Smooth muscle cell (in vitro differentiated cells): ENCODE data around the gene ZFP36L2. TPM values are rescaled to one million over a fixed set of nuclear protein-coding genes. Genes with fewer than 3 reads are reported as not detected.

Experiments
- DNase-seq: peaks from one replicate; lab custom pipeline; 2025; ENCODE audit not compliant: unreplicated experiment; lab: John Stamatoyannopoulos, UW
- H2AFZ ChIP-seq: fragments of 200-600 bp; sonication (generic); 2 replicates; pipeline ENCODE4 v1.6.0; 2016; ENCODE audit warnings: antibody characterized with exemption, low read depth, mild to moderate bottlenecking
- H3F3A ChIP-seq: fragments of 200-600 bp; sonication (generic); 2 replicates; pipeline ENCODE4 v1.6.0; 2017; ENCODE audit warnings: antibody characterized with exemption, low read depth
- H3K27ac ChIP-seq: fragments of 200-600 bp; sonication (generic); 2 replicates; pipeline ENCODE4 v1.5.1; 2016; ENCODE audit warnings: low read depth, mild to moderate bottlenecking
- H3K27me3 ChIP-seq: fragments of 200-600 bp; sonication (generic); 2 replicates; pipeline ENCODE4 v1.6.1; 2016; ENCODE audit warnings: low read depth, mild to moderate bottlenecking
- H3K36me3 ChIP-seq: fragments of 200-600 bp; sonication (generic); 2 replicates; pipeline ENCODE4 v1.5.1; 2016; ENCODE audit warnings: low read depth
- H3K4me1 ChIP-seq: fragments of 200-600 bp; sonication (generic); 2 replicates; pipeline ENCODE4 v1.5.1; 2016; ENCODE audit warnings: low read depth
- H3K4me2 ChIP-seq: fragments of 200-600 bp; sonication (generic); 2 replicates; pipeline ENCODE4 v1.6.0; 2016; ENCODE audit warnings: mild to moderate bottlenecking
- H3K4me3 ChIP-seq: fragments of 200-600 bp; sonication (generic); 2 replicates; pipeline ENCODE4 v1.5.1; 2016; ENCODE audit warnings: mild to moderate bottlenecking
- H3K79me2 ChIP-seq: fragments of 200-600 bp; sonication (generic); 2 replicates; pipeline ENCODE4 v1.6.0; 2016; ENCODE audit warnings: low read depth, mild to moderate bottlenecking
- H3K9ac ChIP-seq: fragments of 200-600 bp; sonication (generic); 2 replicates; pipeline ENCODE4 v1.6.0; 2016; ENCODE audit warnings: low read depth
- H3K9me3 ChIP-seq: fragments of 200-600 bp; sonication (generic); replicated peaks from 2 replicates; pipeline ENCODE4 v1.5.1; 2016; ENCODE audit warnings: low read depth
- H4K20me1 ChIP-seq: fragments of 200-600 bp; sonication (generic); 2 replicates; pipeline ENCODE4 v1.6.0; 2016; ENCODE audit warnings: low read depth
- WGBS: methylation state at CpG from one replicate; pipeline ENCODE4 v1.1.7; 2016; ENCODE audit warnings: low lambda C conversion rate; 5-methylcytosine and 5-hydroxymethylcytosine counted together
- polyA plus RNA-seq: library from polyadenylated mRNA; unstranded; fragments of >200 nt; fragmentation: Nextera tagmentation; extraction: Ambion mirVana; gene quantifications from 2 replicates; pipeline ENCODE4 v1.2.1, GENCODE V29; 2016
- total RNA-seq: library from RNA; depleted of rRNA; stranded (reverse); fragments of >200 nt; gene quantifications from 2 replicates; pipeline ENCODE4 v1.2.3, GENCODE V29; 2014
- TF ChIP-seq, protein P1 (sequence below): fragments of 200-600 bp; sonication (generic); IDR thresholded peaks from 2 replicates; pipeline ENCODE4 v1.5.1; 2017; ENCODE audit warnings: borderline replicate concordance, mild to moderate bottlenecking, antibody characterized with exemption; ENCODE audit not compliant: insufficient read depth, poor library complexity, severe bottlenecking

ZFP36L2 gene
- total and polyA plus RNA-seq, 2 experiments from 2014 or later = 7.1 to 25.8 TPM

DNA sequence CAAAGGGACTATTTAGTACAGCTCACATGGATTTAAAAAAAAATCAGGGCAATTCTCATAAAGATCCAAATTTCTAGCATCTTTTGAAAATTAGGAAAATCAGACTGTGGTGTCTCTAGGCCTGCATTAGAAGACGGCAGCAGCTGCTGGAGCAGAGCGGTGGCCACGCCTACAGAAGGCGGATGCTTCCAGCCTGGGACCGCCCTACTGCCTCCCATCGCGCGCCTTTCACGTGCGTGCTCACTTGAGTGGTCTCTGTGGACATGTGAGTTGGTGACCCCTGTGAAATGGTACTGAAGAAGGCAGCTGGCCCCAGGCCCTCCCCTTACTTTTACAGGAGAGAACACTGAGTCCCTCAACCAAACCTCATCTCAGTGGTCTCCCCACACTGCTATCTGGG, 15.2 kb upstream of the ZFP36L2 start:
- TF ChIP-seq, protein P1, sequence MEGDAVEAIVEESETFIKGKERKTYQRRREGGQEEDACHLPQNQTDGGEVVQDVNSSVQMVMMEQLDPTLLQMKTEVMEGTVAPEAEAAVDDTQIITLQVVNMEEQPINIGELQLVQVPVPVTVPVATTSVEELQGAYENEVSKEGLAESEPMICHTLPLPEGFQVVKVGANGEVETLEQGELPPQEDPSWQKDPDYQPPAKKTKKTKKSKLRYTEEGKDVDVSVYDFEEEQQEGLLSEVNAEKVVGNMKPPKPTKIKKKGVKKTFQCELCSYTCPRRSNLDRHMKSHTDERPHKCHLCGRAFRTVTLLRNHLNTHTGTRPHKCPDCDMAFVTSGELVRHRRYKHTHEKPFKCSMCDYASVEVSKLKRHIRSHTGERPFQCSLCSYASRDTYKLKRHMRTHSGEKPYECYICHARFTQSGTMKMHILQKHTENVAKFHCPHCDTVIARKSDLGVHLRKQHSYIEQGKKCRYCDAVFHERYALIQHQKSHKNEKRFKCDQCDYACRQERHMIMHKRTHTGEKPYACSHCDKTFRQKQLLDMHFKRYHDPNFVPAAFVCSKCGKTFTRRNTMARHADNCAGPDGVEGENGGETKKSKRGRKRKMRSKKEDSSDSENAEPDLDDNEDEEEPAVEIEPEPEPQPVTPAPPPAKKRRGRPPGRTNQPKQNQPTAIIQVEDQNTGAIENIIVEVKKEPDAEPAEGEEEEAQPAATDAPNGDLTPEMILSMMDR = no peak

DNA sequence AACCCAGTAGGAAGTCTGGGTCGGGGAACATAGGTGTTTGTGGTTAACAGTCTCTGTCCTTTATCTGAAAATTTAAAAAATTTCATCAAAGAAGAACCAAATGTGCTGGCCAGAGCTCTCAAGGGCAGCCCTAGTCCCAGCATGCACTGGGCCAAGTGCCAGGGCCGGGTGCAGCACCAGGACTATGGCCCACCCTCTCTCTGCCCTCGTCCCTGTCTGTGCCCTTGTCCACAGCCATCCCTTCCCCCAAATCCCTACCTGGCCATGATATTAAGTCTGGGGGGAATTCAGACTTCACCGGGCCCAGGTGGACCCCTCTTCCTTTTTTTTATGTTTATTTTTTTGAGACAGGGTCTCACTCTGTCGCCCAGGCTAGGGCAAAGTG, 14.4 kb upstream of the ZFP36L2 start:
- H3K27ac ChIP-seq = no peak overlapping the region
- WGBS = 93% methylated on average over 5 of the region's 5 CpGs
- H3K4me3 ChIP-seq = no peak overlapping the region
- H3K4me2 ChIP-seq = no peak overlapping the region
- H3F3A ChIP-seq = no peaks in the 10 kb centered on the region
- H3K27me3 ChIP-seq = no peaks in the 10 kb centered on the region
- H3K36me3 ChIP-seq = no peaks in the 10 kb centered on the region
- H2AFZ ChIP-seq = no peak overlapping the region
- H4K20me1 ChIP-seq = no peaks in the 10 kb centered on the region
- H3K4me1 ChIP-seq = no peaks in the 10 kb centered on the region
- no peaks in the 10 kb centered on the region for H3K9me3 ChIP-seq
- H3K79me2 ChIP-seq = no peaks in the 10 kb centered on the region
- TF ChIP-seq, protein P1 = no peak
- no peak overlapping the region for H3K9ac ChIP-seq
- no peak for DNase-seq

More for the DNA sequence above, 15.2 kb upstream of the ZFP36L2 start:
- Histone ChIP-seq H3K36me3 (no peaks in the 10 kb centered on the region), H3K4me1 (no peaks in the 10 kb centered on the region), H3K4me3 (no peak overlapping the region), H3K4me2 (no peak overlapping the region), H3K9ac (no peak overlapping the region), H3K27me3 (no peaks in the 10 kb centered on the region), H2AFZ (no peak overlapping the region), H4K20me1 (no peaks in the 10 kb centered on the region), H3K9me3 (no peaks in the 10 kb centered on the region), H3K79me2 (no peaks in the 10 kb centered on the region), H3F3A (no peaks in the 10 kb centered on the region), H3K27ac (no peak overlapping the region)
- DNase-seq = no peak
- 89% methylated on average over 10 of the region's 10 CpGs for WGBS

DNA sequence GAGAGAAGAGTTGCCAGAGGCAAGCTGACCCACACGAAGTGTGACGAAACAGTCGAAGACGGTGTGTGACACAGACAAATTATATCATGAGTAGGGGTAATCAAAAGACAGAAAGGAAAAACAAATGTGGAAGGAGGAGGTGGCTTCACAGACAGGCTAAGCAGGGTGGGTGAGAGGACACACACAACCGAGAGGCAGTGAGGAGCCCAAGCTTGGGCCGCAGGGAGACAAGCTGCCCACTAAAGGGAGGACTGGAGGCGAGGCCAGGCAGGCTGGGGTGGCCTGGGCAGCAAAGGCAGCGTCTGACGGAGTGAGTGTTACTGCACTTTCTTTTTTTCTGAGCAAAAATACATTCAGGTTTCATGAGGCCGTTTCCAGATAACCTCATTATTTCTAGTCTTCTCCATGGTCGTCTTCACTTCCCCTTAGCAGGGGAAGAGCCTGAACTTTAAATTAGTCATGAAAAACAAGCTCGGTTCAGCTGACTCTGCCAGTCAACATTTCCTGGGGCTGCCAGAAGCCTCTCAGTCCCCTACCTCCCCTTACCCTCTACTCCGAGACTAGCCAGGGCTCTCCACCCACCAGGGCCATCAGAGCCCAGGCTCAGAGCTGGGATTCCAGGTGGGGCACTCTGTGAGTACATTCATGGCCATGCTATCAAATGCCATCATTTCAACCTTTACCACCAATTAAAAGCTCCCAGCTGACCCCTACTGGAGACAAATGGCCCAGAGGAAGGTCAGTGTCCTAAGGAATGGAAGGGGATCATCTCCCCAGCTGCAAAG, 13.8 kb upstream of the ZFP36L2 start:
- Histone ChIP-seq H3K36me3 (no peaks in the 10 kb centered on the region), H3K27me3 (no peaks in the 10 kb centered on the region), H3K9ac (no peak overlapping the region), H3F3A (no peaks in the 10 kb centered on the region), H4K20me1 (no peaks in the 10 kb centered on the region), H3K27ac (no peak overlapping the region), H3K79me2 (no peaks in the 10 kb centered on the region), H3K9me3 (no peaks in the 10 kb centered on the region), H3K4me1 (no peaks in the 10 kb centered on the region), H3K4me3 (no peak overlapping the region), H2AFZ (no peak overlapping the region), H3K4me2 (no peak overlapping the region)
- 89% methylated on average over 13 of the region's 13 CpGs for WGBS
- TF ChIP-seq, protein P1 = no peak
- no peak for DNase-seq

DNA sequence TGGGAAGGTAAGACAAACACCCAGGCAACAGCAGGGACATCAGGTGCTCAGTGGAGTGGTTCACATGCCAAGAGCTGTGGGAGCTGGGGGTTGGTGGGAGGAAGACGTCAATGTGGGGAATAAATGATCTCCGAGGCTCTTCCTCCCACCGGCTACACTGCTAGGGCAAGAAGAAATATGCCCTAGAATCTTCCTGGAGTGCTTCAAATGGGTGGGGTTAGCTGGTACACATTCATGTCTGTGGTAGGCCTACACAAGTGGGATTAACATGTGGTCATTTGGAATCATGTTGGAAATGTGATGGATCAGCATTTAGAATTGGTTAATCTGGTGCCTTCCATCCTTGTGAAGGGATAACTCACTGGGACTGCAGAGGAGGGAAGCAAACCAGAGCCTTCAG, 12.4 kb upstream of the ZFP36L2 start:
- H3F3A ChIP-seq = no peaks in the 10 kb centered on the region
- H4K20me1 ChIP-seq = no peaks in the 10 kb centered on the region
- H2AFZ ChIP-seq = no peak overlapping the region
- no peaks in the 10 kb centered on the region for H3K9me3 ChIP-seq
- no peaks in the 10 kb centered on the region for H3K36me3 ChIP-seq
- H3K4me2 ChIP-seq = no peak overlapping the region
- H3K4me1 ChIP-seq = no peaks in the 10 kb centered on the region
- no peak overlapping the region for H3K9ac ChIP-seq
- DNase-seq = no peak
- TF ChIP-seq, protein P1 = no peak
- no peaks in the 10 kb centered on the region for H3K79me2 ChIP-seq
- H3K27ac ChIP-seq = no peak overlapping the region
- no peaks in the 10 kb centered on the region for H3K27me3 ChIP-seq
- no peak overlapping the region for H3K4me3 ChIP-seq
- WGBS = 82% methylated on average over 3 of the region's 3 CpGs
